Adrenal gland (tissue), 12 donors: ENCODE data around the gene GEMIN2. TPM values are rescaled to one million over a fixed set of nuclear protein-coding genes. Genes with fewer than 3 reads are reported as not detected.

Experiments used
- DNase-seq, 7 donors: peaks; one replicate each; pipeline ENCODE4 v3.0.0-alpha.2; 2019 to 2020
- H3K27ac ChIP-seq, 5 donors: fragments of 200-600 bp; sonication (generic) in 4 of 5; 1 replicate in 3 of 5; 2 replicates in 2 of 5; pipeline versions ENCODE4 v1.5.1 to v1.8.0; 2016 to 2020; ENCODE audit warnings: mild to moderate bottlenecking in 1 of 5
- H3K27me3 ChIP-seq: fragments of 200-600 bp; 2 replicates; pipeline ENCODE4 v1.8.0; 2021
- H3K36me3 ChIP-seq, 2 donors: fragments of 200-600 bp; replicated peaks in 1 of 2; 1 replicate in 1 of 2; 2 replicates in 1 of 2; pipeline versions ENCODE4 v1.5.1 to v1.8.0; 2018 to 2022
- H3K4me1 ChIP-seq, 2 donors: fragments of 200-600 bp; replicated peaks in 1 of 2; 1 replicate in 1 of 2; 2 replicates in 1 of 2; pipeline versions ENCODE4 v1.5.1 to v1.8.0; 2018 to 2021
- H3K4me3 ChIP-seq, 4 donors: fragments of 200-600 bp; sonication (generic) in 3 of 4; one replicate each; pipeline ENCODE4 v1.5.1; 2016 to 2018
- H3K9me3 ChIP-seq, 3 donors: fragments of 200-600 bp; sonication (generic) in 1 of 3; replicated peaks in 1 of 3; 1 replicate in 2 of 3; 2 replicates in 1 of 3; pipeline versions ENCODE4 v1.5.1 to v1.8.0; 2016 to 2021
- CTCF ChIP-seq, 6 experiments: fragments of 450-650 bp in 4 of 6; fragments of 200-600 bp in 2 of 6; sonication (generic) in 1 of 6; IDR thresholded peaks; 1 replicate in 5 of 6; 2 replicates in 1 of 6; pipeline versions ENCODE4 v1.5.1 to v1.8.0; 2016 to 2021; ENCODE audit warnings: antibody characterized with exemption in 6 of 6, mild to moderate bottlenecking in 2 of 6, moderate library complexity in 1 of 6
- POLR2A ChIP-seq, 2 donors: fragments of 450-650 bp; IDR thresholded peaks; one replicate each; pipeline ENCODE4 v1.6.1; 2017; ENCODE audit warnings: antibody characterized with exemption in 2 of 2, mild to moderate bottlenecking in 2 of 2, moderate library complexity in 1 of 2
- WGBS, 4 donors: extraction: QIAGEN DNeasy Blood & Tissue Kit in 2 of 4; methylation state at CpG; one replicate each; pipeline versions ENCODE4 v1.1.5 to v1.1.7; 2013 to 2017; 5-methylcytosine and 5-hydroxymethylcytosine counted together
- intact Hi-C, 2 donors: fragments of 100-400 bp; cut with DNase I; formaldehyde crosslinking; loops; one replicate each; pipeline versions ENCODE4 v1.14.1 to v1.15.0; 2022 to 2023
- polyA plus RNA-seq, 3 donors: library from polyadenylated mRNA; stranded (reverse); fragments of 200-250 nt in 2 of 3; fragments of 350-450 nt in 1 of 3; fragmentation: Illumina TruSeq in 1 of 3; extraction: RNeasy Lipid Tissue Mini Kit (QIAGEN cat#74804) in 1 of 3; gene quantifications; one replicate each; pipeline ENCODE4 v1.2.3, GENCODE V29; 2013 to 2014
- total RNA-seq, 9 donors: library from RNA; depleted of rRNA in 4 of 9; stranded (reverse); fragments of >200 nt in 4 of 9; fragments of 120-200 nt in 1 of 9; fragmentation: NEBNext Ultra II Directional in 1 of 9; extraction: Animal tissue kit (Norgen Biotek cat#: 25700) in 1 of 9; gene quantifications; one replicate each; pipeline versions ENCODE4 v1.1.0 to v1.2.4, GENCODE V29; 2013 to 2023
- donor health status: healthy with polysubstance abuse.
- donor health status: Bipolar disorder and iron deficiency.
- donor health status: DM: yes; HTN: yes; CAD: no.
- donor health status: DM: no; HTN: no; CAD: no.
- donor health status: DM: no; HTN: no; CAD: no.
- donor health status: DM: yes; HTN: yes; CAD: no.

Gene GEMIN2
- total and polyA plus RNA-seq, 12 donors: 1.1 to 21.2 (median 10.1) TPM

DNA sequence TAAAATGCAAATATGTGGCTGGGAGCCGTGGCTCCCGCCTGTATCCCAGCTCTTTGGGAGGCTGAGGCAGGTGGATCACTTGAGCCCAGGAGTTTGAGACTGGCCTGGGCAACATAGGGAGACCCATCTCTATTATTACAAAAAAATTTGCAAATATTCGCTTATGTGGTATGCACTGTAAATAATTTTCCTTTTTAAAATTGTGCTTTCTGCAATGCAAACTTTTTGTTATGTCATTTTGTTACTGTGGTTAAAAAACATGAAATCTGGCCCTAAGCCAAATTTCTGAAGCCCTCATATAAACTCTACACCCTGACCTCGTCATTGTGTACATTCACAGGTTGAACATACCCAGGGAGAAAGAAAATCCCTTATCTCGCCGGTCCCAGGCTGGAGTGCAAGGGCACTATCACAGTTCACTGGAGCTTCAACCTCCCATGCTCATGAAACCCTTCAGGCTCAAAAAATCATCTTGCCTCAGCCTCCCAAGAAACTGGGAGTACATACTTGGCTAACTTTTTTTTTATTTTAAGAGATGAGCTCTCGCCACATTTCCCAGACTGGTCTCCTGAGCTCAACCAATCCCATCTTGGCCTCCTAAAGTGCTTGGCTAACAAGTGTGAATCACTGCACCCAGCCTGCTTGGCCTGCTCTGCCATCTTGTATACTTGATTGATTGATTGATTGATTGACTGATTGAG, 31.3 kb downstream of the GEMIN2 start:
- Histone ChIP-seq H3K9me3 (no peaks in the 10 kb centered on the region), H3K36me3 (peaks cover 0 to 15% of the 10 kb centered on the region in 2 donors), H3K27me3 (no peaks in the 10 kb centered on the region), H3K4me1 (no peaks in the 10 kb centered on the region), H3K27ac (no peak overlapping the region), H3K4me3 (no peak overlapping the region)
- WGBS, 4 donors: 73 to 86% (median 82%) methylated on average over 5 to 7 of the region's 7 CpGs
- intact Hi-C loops: no loop called here
- TF ChIP-seq CTCF (IDR thresholded peaks at IDR 0.05) (no peak), POLR2A (IDR thresholded peaks at IDR 0.05) (no peak)
- DNase-seq: no peak

- Histone ChIP-seq H3K9me3 (no peaks in the 10 kb centered on the region), H3K36me3 (peaks cover 0 to 75% of the 10 kb centered on the region in 2 donors), H3K27me3 (no peaks in the 10 kb centered on the region), H3K4me3 (no peak overlapping the region), H3K4me1 (no peaks in the 10 kb centered on the region), H3K27ac (no peak overlapping the region)
- intact Hi-C loops: no loop called here
- WGBS, 4 donors: 90 to 95% (median 93%) methylated on average over 9 of the region's 9 CpGs
- no peak for DNase-seq
- TF ChIP-seq POLR2A (IDR thresholded peaks at IDR 0.05) (no peak), CTCF (IDR thresholded peaks at IDR 0.05) (no peak)
Measured at GRCh38 chr14:39154594-39155189, 40.6 kb downstream of the GEMIN2 start.

DNA sequence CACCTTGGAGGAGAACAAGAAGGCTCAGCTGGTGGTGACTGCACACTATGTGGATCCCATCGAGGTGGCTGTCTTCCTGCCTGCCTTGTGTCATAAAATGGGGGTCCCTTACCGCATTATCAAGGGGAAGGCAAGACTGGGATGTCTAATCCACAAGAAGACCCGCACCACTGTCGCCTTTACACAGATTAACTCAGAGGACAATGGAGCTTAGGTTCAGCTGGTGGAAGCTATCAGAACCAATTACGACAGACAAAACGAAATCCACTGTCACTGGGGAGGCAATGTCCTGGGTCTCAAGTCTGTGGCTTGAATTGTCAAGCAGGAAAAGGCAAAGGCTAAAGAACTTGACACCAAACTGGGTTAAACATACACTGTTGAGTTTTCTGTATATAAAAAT, 43.4 kb downstream of the GEMIN2 start:
- no peak for DNase-seq
- no peak overlapping the region for H3K4me3 ChIP-seq
- H3K4me1 ChIP-seq: peaks cover 0 to 6% of the 10 kb centered on the region in 2 donors
- WGBS, 4 donors: 95 to 98% (median 97%) methylated on average over 4 to 6 of the region's 6 CpGs
- peaks cover 0 to 61% of the 10 kb centered on the region in 2 donors for H3K36me3 ChIP-seq
- H3K9me3 ChIP-seq: no peaks in the 10 kb centered on the region
- H3K27ac ChIP-seq: no peak overlapping the region
- no peaks in the 10 kb centered on the region for H3K27me3 ChIP-seq
- TF ChIP-seq CTCF (IDR thresholded peaks at IDR 0.05) (no peak), POLR2A (IDR thresholded peaks at IDR 0.05) (no peak)
- intact Hi-C loops: no loop called here

DNA sequence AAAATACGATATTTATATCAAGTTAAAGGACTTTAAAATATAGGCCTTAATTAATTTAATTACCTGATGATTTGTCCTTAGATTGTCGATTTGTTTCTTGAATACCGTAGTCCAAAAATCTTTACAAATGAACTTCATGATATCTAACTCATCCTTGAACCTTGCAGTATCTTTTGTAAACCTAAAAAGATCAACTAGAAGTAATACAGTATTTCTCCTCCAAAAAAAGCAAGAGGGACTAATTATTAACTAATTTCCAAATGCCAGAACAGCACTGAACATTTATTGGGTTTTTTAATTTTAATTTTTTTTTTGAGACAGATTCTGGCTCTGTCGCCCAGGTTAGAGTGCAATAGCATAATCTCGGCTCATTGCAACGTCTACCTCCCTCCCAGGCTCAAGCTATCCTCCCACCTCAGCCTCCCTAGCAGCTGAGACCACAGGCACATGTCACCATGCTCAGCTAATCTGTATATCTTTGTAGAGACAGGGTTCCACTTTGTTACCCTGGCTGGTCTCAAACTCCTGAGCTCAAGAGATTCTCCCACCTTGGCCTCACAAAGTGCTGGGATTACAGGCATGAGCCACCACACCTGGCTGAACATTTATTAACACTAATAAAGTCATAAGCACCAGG, 44.2 kb downstream of the GEMIN2 start:
- Histone ChIP-seq H3K36me3 (peaks cover 0 to 60% of the 10 kb centered on the region in 2 donors), H3K27me3 (no peaks in the 10 kb centered on the region), H3K4me1 (peaks cover 0 to 6% of the 10 kb centered on the region in 2 donors), H3K4me3 (no peak overlapping the region), H3K9me3 (no peaks in the 10 kb centered on the region), H3K27ac (no peak overlapping the region)
- TF ChIP-seq POLR2A (IDR thresholded peaks at IDR 0.05): no peak
- TF ChIP-seq CTCF (IDR thresholded peaks at IDR 0.05): no peak
- WGBS, 4 donors: 78 to 94% (median 83%) methylated on average over 6 of the region's 6 CpGs
- intact Hi-C loops: no loop called here
- no peak for DNase-seq
